HEK293 (cell line): ENCODE measurements around the gene HTRA2.

Source experiments
- CTCF ChIA-PET: fragments of 350-600 bp; formaldehyde crosslinking; extraction: SDS; loops from one replicate; lab custom pipeline; 2021; ENCODE audit warnings: antibody characterized with exemption; lab: Yijun Ruan, JAX
- POLR2A ChIA-PET: fragments of 300-600 bp; formaldehyde crosslinking; extraction: SDS; loops from one replicate; lab custom pipeline; 2020; ENCODE audit warnings: antibody characterized with exemption, inconsistent platforms; lab: Yijun Ruan, JAX
- H3K27ac ChIP-seq: fragments of 200-500 bp; sonication (Bioruptor generic); 2 replicates; pipeline ENCODE4 v1.5.1; 2014; ENCODE audit warnings: low read depth, low read length, control low read depth, inconsistent platforms; ENCODE audit errors: extremely low read depth
- H3K36me3 ChIP-seq, 2 experiments: fragments of 200-500 bp in 1 of 2; sonication (Bioruptor generic) in 1 of 2; 1 replicate in 1 of 2; 2 replicates in 1 of 2; pipeline ENCODE4 v1.5.1; 2014 to 2017; ENCODE audit warnings: inconsistent platforms in 2 of 2, low read length in 2 of 2; ENCODE audit not compliant: control insufficient read depth in 2 of 2, insufficient read depth in 1 of 2
- H3K4me1 ChIP-seq: fragments of 200-500 bp; sonication (Bioruptor generic); 2 replicates; pipeline ENCODE4 v1.5.1; 2014; ENCODE audit warnings: mild to moderate bottlenecking, low read length, inconsistent platforms; ENCODE audit not compliant: control insufficient read depth, insufficient read depth
- H3K4me3 ChIP-seq: 2 replicates; pipeline ENCODE4 v1.5.1; 2011; ENCODE audit warnings: low read depth, mild to moderate bottlenecking, control low read depth, low read length, moderate library complexity
- H3K9me3 ChIP-seq: fragments of 200-500 bp; sonication (Bioruptor generic); 2 replicates; pipeline ENCODE4 v1.5.1; 2014; ENCODE audit warnings: low read depth, low read length, inconsistent platforms; ENCODE audit not compliant: control insufficient read depth, insufficient read depth
- ELK4 ChIP-seq: IDR thresholded peaks from 2 replicates; pipeline ENCODE4 v1.6.1; 2011; ENCODE audit warnings: mild to moderate bottlenecking, low read depth, low read length, borderline replicate concordance
- KLF9 ChIP-seq: fragments of 450-650 bp; formaldehyde crosslinking; IDR thresholded peaks from 2 replicates; pipeline ENCODE4 v1.5.1; 2016; ENCODE audit warnings: missing biosample characterization, missing genetic modification characterization, low read depth
- PATZ1 ChIP-seq: fragments of 450-650 bp; formaldehyde crosslinking; IDR thresholded peaks from 2 replicates; pipeline ENCODE4 v1.5.1; 2016; ENCODE audit warnings: missing biosample characterization, missing genetic modification characterization
- REPIN1 ChIP-seq: fragments of 450-650 bp; formaldehyde crosslinking; IDR thresholded peaks from 2 replicates; pipeline ENCODE4 v1.5.1; 2017; ENCODE audit warnings: missing biosample characterization, missing genetic modification characterization, low read depth
- YY2 ChIP-seq: fragments of 450-650 bp; formaldehyde crosslinking; IDR thresholded peaks from 2 replicates; pipeline ENCODE4 v1.5.1; 2016; ENCODE audit warnings: missing biosample characterization, missing genetic modification characterization
- ZBTB10 ChIP-seq: fragments of 450-650 bp; formaldehyde crosslinking; IDR thresholded peaks from 2 replicates; pipeline ENCODE4 v1.5.1; 2016; ENCODE audit warnings: missing biosample characterization, missing genetic modification characterization
- ZBTB17 ChIP-seq: fragments of 450-650 bp; formaldehyde crosslinking; IDR thresholded peaks from 2 replicates; pipeline ENCODE4 v1.5.1; 2016; ENCODE audit warnings: missing biosample characterization, missing genetic modification characterization
- ZBTB48 ChIP-seq: fragments of 450-650 bp; formaldehyde crosslinking; IDR thresholded peaks from 2 replicates; pipeline ENCODE4 v1.5.1; 2016; ENCODE audit warnings: missing biosample characterization, missing genetic modification characterization
- ZBTB6 ChIP-seq: fragments of 450-650 bp; formaldehyde crosslinking; IDR thresholded peaks from 2 replicates; pipeline ENCODE4 v1.5.1; 2017; ENCODE audit warnings: missing biosample characterization, missing genetic modification characterization
- ZEB2 ChIP-seq: fragments of 450-650 bp; formaldehyde crosslinking; IDR thresholded peaks from 2 replicates; pipeline ENCODE4 v1.5.1; 2016; ENCODE audit warnings: missing biosample characterization, missing genetic modification characterization
- ZFP3 ChIP-seq: fragments of 450-650 bp; formaldehyde crosslinking; IDR thresholded peaks from 2 replicates; pipeline ENCODE4 v1.5.1; 2016; ENCODE audit warnings: low read depth, missing biosample characterization, missing genetic modification characterization
- ZIC2 ChIP-seq: fragments of 450-650 bp; formaldehyde crosslinking; IDR thresholded peaks from 2 replicates; pipeline ENCODE4 v1.5.1; 2016; ENCODE audit warnings: missing biosample characterization, missing genetic modification characterization
- ZNF10 ChIP-seq: fragments of 450-650 bp; formaldehyde crosslinking; IDR thresholded peaks from 2 replicates; pipeline ENCODE4 v1.5.1; 2017; ENCODE audit warnings: missing biosample characterization, missing genetic modification characterization
- ZNF133 ChIP-seq: fragments of 450-650 bp; formaldehyde crosslinking; IDR thresholded peaks from 2 replicates; pipeline ENCODE4 v1.5.1; 2016; ENCODE audit warnings: missing biosample characterization, missing genetic modification characterization
- ZNF140 ChIP-seq: fragments of 450-650 bp; formaldehyde crosslinking; IDR thresholded peaks from 2 replicates; pipeline ENCODE4 v1.5.1; 2016; ENCODE audit warnings: missing biosample characterization, missing genetic modification characterization
- ZNF16 ChIP-seq: fragments of 450-650 bp; formaldehyde crosslinking; IDR thresholded peaks from 2 replicates; pipeline ENCODE4 v1.5.1; 2016; ENCODE audit warnings: low read depth, missing biosample characterization, missing genetic modification characterization
- ZNF174 ChIP-seq: fragments of 450-650 bp; formaldehyde crosslinking; IDR thresholded peaks from 2 replicates; pipeline ENCODE4 v1.5.0; 2017; ENCODE audit warnings: missing biosample characterization, mild to moderate bottlenecking, missing genetic modification characterization
- ZNF214 ChIP-seq: fragments of 450-650 bp; formaldehyde crosslinking; IDR thresholded peaks from 2 replicates; pipeline ENCODE4 v1.5.1; 2017; ENCODE audit warnings: missing biosample characterization, mild to moderate bottlenecking, missing genetic modification characterization, borderline replicate concordance
- ZNF248 ChIP-seq: fragments of 450-650 bp; formaldehyde crosslinking; IDR thresholded peaks from 2 replicates; pipeline ENCODE4 v1.5.1; 2017; ENCODE audit warnings: missing biosample characterization, missing genetic modification characterization
- ZNF266 ChIP-seq: fragments of 450-650 bp; formaldehyde crosslinking; IDR thresholded peaks from 2 replicates; pipeline ENCODE4 v1.5.1; 2016; ENCODE audit warnings: missing biosample characterization, missing genetic modification characterization, low read depth
- ZNF404 ChIP-seq: fragments of 450-650 bp; formaldehyde crosslinking; IDR thresholded peaks from 2 replicates; pipeline ENCODE4 v1.5.1; 2017; ENCODE audit warnings: missing biosample characterization, missing genetic modification characterization
- ZNF510 ChIP-seq: fragments of 450-650 bp; formaldehyde crosslinking; IDR thresholded peaks from 2 replicates; pipeline ENCODE4 v1.5.1; 2018; ENCODE audit warnings: mild to moderate bottlenecking, missing genetic modification characterization, missing biosample characterization; ENCODE audit not compliant: insufficient replicate concordance
- ZNF549 ChIP-seq: fragments of 450-650 bp; IDR thresholded peaks from 2 replicates; pipeline ENCODE4 v1.5.1; 2018; ENCODE audit warnings: missing biosample characterization, missing genetic modification characterization, mild to moderate bottlenecking, inconsistent platforms, moderate library complexity
- ZNF621 ChIP-seq: fragments of 450-650 bp; formaldehyde crosslinking; IDR thresholded peaks from 2 replicates; pipeline ENCODE4 v1.5.1; 2017; ENCODE audit warnings: missing biosample characterization, missing genetic modification characterization
- ZNF76 ChIP-seq: fragments of 450-650 bp; formaldehyde crosslinking; IDR thresholded peaks from 2 replicates; pipeline ENCODE4; 2016; ENCODE audit warnings: low read depth, missing biosample characterization, missing genetic modification characterization, borderline replicate concordance
- ZNF776 ChIP-seq: fragments of 450-650 bp; formaldehyde crosslinking; IDR thresholded peaks from 2 replicates; pipeline ENCODE4 v1.5.0; 2017; ENCODE audit warnings: missing biosample characterization, missing genetic modification characterization, borderline replicate concordance
- ZSCAN16 ChIP-seq: fragments of 450-650 bp; formaldehyde crosslinking; IDR thresholded peaks from 2 replicates; pipeline ENCODE4 v1.5.1; 2016; ENCODE audit warnings: missing biosample characterization, missing genetic modification characterization
- ZSCAN18 ChIP-seq: fragments of 450-650 bp; formaldehyde crosslinking; IDR thresholded peaks from 2 replicates; pipeline ENCODE4 v1.5.1; 2016; ENCODE audit warnings: missing biosample characterization, missing genetic modification characterization
- ZSCAN4 ChIP-seq: fragments of 450-650 bp; formaldehyde crosslinking; IDR thresholded peaks from 2 replicates; pipeline ENCODE4 v1.5.1; 2017; ENCODE audit warnings: missing biosample characterization, missing genetic modification characterization

The HTRA2 gene

GRCh38 chr2:74507926-74508520 is 21.7 kb upstream of the HTRA2 start:
- POLR2A ChIA-PET: interaction anchor here (1.7 to 3.3 kb wide), 6 partner anchors 13 to 50 kb away, joined by 4 to 18 read pairs (median 8); partner anchors contain the start of genes AUP1, DQX1, HTRA2 and WBP1
- CTCF ChIA-PET: interaction anchor here (0.9 kb wide), 1 partner anchor 72 kb away, joined by 4 read pairs; no protein-coding TSS in a partner anchor
- TF ChIP-seq ELK4 (no peak), KLF9 (tag by site-specific recombination) (no peak), ZNF510 (tag by site-specific recombination) (no peak), ZBTB48 (tag by site-specific recombination) (no peak), ZNF621 (tag by site-specific recombination) (no peak), ZNF10 (tag by site-specific recombination) (0 out of 2 replicates have a peak, but pooled peaks have one; percentile 17), PATZ1 (tag by site-specific recombination) (peak; percentile 78), ZBTB10 (tag by site-specific recombination) (no peak), ZNF174 (tag by site-specific recombination) (no peak), ZBTB6 (no peak), ZNF248 (tag by site-specific recombination) (no peak), YY2 (tag by site-specific recombination) (no peak), ZNF133 (tag by site-specific recombination) (no peak), ZFP3 (no peak), ZNF549 (tag by site-specific recombination) (no peak), ZNF266 (tag by site-specific recombination) (no peak), ZSCAN4 (no peak), ZNF16 (tag by site-specific recombination) (no peak), ZBTB17 (tag by site-specific recombination) (peak; percentile 85), ZNF776 (tag by site-specific recombination) (no peak), ZNF404 (no peak), ZNF76 (no peak), ZEB2 (tag by site-specific recombination) (peak; percentile 44; the same call in 1 of the 2 replicates), ZSCAN16 (tag by site-specific recombination) (no peak), ZIC2 (no peak), ZSCAN18 (tag by site-specific recombination) (no peak), ZNF140 (tag by site-specific recombination) (no peak), ZNF214 (no peak), REPIN1 (tag by site-specific recombination) (no peak)

More at GRCh38 chr2:74507926-74508520, 21.7 kb upstream of the HTRA2 start:
- Histone ChIP-seq H3K4me1 (peaks cover 4% of the 10 kb centered on the region; the same call in 1 of the 2 replicates), H3K9me3 (no peaks in the 10 kb centered on the region), H3K36me3 (peaks cover 4 to 20% of the 10 kb centered on the region in 2 experiments; a peak in 2 of 3 replicates), H3K4me3 (peak overlapping the region; percentile 100), H3K27ac (peak overlapping the region; percentile 96)
